H1 (cell line): ENCODE measurements around the gene EMX2. TPM values are rescaled to one million over a fixed set of nuclear protein-coding genes. Genes with fewer than 3 reads are reported as not detected.

Source experiments
- CHD2 ChIP-seq: IDR thresholded peaks from 2 replicates; pipeline ENCODE4 v1.6.1; 2012; ENCODE audit warnings: low read length, improper control_type of control experiment
- CHD7 ChIP-seq: fragments of 300-600 bp; sonication (generic); IDR thresholded peaks from 2 replicates; pipeline ENCODE4 v1.7.1; 2012; ENCODE audit warnings: low read length, moderate library complexity, mild to moderate bottlenecking, inconsistent platforms; ENCODE audit not compliant: insufficient replicate concordance
- CREB1 ChIP-seq: IDR thresholded peaks from 2 replicates; pipeline ENCODE4 v1.6.1; 2012; ENCODE audit warnings: inconsistent platforms
- JUN ChIP-seq: IDR thresholded peaks from 2 replicates; pipeline ENCODE4 v1.6.1; 2011; ENCODE audit warnings: low read depth, mild to moderate bottlenecking, improper control_type of control experiment, low read length
- KDM4A ChIP-seq: IDR thresholded peaks from one replicate; pipeline ENCODE4 v1.7.1; 2012; ENCODE audit warnings: low read depth, mild to moderate bottlenecking, moderate library complexity, low read length, inconsistent platforms; ENCODE audit not compliant: severe bottlenecking
- NRF1 ChIP-seq: IDR thresholded peaks from 2 replicates; pipeline ENCODE4 v1.6.1; 2011; ENCODE audit warnings: mild to moderate bottlenecking, low read depth, low read length, improper control_type of control experiment
- PHF8 ChIP-seq: fragments of 200-600 bp; sonication (generic); conservative IDR thresholded peaks from 2 replicates; pipeline ENCODE4 v1.7.1; 2012; ENCODE audit warnings: low read depth, mild to moderate bottlenecking, inconsistent platforms, low read length, moderate library complexity
- POU5F1 ChIP-seq: IDR thresholded peaks from 2 replicates; pipeline ENCODE4 v1.6.1; 2011; ENCODE audit warnings: low read depth, mild to moderate bottlenecking, low read length, moderate library complexity
- SAP30 ChIP-seq: fragments of 300-600 bp; sonication (generic); IDR thresholded peaks from 2 replicates; pipeline ENCODE4 v1.7.1; 2012; ENCODE audit warnings: low read length, moderate library complexity, mild to moderate bottlenecking, inconsistent platforms; ENCODE audit not compliant: insufficient read depth, insufficient replicate concordance
- TAF7 ChIP-seq: optimal IDR thresholded peaks from 2 replicates; pipeline ENCODE3; 2011; ENCODE audit warnings: low read depth, mild to moderate bottlenecking, inconsistent platforms, low read length, moderate library complexity, borderline replicate concordance
- TBP ChIP-seq: IDR thresholded peaks from 2 replicates; pipeline ENCODE4 v1.6.1; 2011; ENCODE audit warnings: low read depth, low read length, improper control_type of control experiment
- TEAD4 ChIP-seq: IDR thresholded peaks from 2 replicates; pipeline ENCODE4 v1.6.1; 2012; ENCODE audit warnings: low read depth, low read length, inconsistent platforms, mixed read lengths
- polyA plus RNA-seq, 7 experiments: library from polyadenylated mRNA; depleted of rRNA in 3 of 7; stranded (reverse) in 5 of 7; unstranded in 2 of 7; fragments of >200 nt in 5 of 7; fragments of 200-250 nt in 2 of 7; gene quantifications; 1 replicate in 5 of 7; 2 replicates in 1 of 7; 4 replicates in 1 of 7; pipeline versions ENCODE4 v1.2.1 to v1.2.3, GENCODE V29; 2011 to 2013; ENCODE audit warnings: missing spikeins in 2 of 7, mixed read lengths in 2 of 7
- total RNA-seq: library from RNA; stranded (reverse); fragmentation: NEBNext Ultra II Directional; extraction: Animal tissue kit (Norgen Biotek cat#: 25700); gene quantifications from 2 replicates; pipeline ENCODE4 v1.2.1, GENCODE V29; 2021
- TF ChIP-seq, protein P1 (sequence below): IDR thresholded peaks from 2 replicates; pipeline ENCODE4 v1.6.1; 2012; ENCODE audit warnings: inconsistent platforms

The EMX2 gene
- total and polyA plus RNA-seq, 2 of the 8 experiments (the other 6 are each of a cell fraction or from before 2014, with no cell fraction given): not detected

DNA sequence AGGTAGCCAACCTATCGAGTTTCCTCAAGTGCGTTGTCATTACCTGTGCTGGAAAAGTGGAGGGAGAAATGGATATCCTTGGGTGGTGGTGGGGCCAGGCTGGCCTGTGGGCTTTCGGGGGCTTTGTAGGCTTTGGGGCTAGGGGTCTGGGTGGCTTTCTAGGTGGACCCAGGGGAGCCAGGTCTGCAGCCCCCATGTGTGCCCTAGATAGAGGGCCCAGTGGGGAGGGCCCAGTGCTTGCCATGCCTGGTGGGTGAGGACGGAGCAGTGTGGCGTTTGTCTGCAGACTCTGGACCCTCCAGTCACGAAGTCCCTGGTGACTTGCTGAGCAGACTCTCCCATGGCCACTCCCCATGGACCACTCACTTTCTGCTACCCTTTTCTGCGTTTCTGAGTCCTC lies 19.7 kb downstream of the EMX2 start (continued):
- TF ChIP-seq CHD7: no peak
- no peak for TF ChIP-seq POU5F1
- TF ChIP-seq, protein P1, sequence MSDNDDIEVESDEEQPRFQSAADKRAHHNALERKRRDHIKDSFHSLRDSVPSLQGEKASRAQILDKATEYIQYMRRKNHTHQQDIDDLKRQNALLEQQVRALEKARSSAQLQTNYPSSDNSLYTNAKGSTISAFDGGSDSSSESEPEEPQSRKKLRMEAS: no peak
- TF ChIP-seq NRF1: no peak
- TF ChIP-seq TAF7: no peak
- no peak for TF ChIP-seq CHD2
- TF ChIP-seq CREB1: no peak
- no peak for TF ChIP-seq KDM4A
- TF ChIP-seq PHF8: no peak
- no peak for TF ChIP-seq JUN
- TF ChIP-seq SAP30: no peak
- no peak for TF ChIP-seq TBP
- TF ChIP-seq TEAD4: no peak
